Loucy (cell line): ENCODE measurements around the gene IL1RN.

Experiments used
- H2AFZ ChIP-seq: fragments of 200-600 bp; sonication (generic); 2 replicates; pipeline ENCODE4 v1.6.0; 2016; ENCODE audit warnings: antibody characterized with exemption, mild to moderate bottlenecking, low read length, moderate library complexity
- H3F3A ChIP-seq: fragments of 200-600 bp; 2 replicates; pipeline ENCODE4 v1.6.0; 2016; ENCODE audit warnings: antibody characterized with exemption, low read depth, mild to moderate bottlenecking
- H3K27me3 ChIP-seq: fragments of 200-600 bp; sonication (generic); 2 replicates; pipeline ENCODE4 v1.6.1; 2014; ENCODE audit warnings: low read length, mild to moderate bottlenecking; ENCODE audit not compliant: insufficient read depth, poor library complexity, severe bottlenecking
- H3K36me3 ChIP-seq: fragments of 200-600 bp; sonication (generic); 2 replicates; pipeline ENCODE4 v1.6.1; 2016; ENCODE audit warnings: low read length; ENCODE audit not compliant: insufficient read depth
- H3K4me1 ChIP-seq: fragments of 200-600 bp; sonication (generic); 2 replicates; pipeline ENCODE4 v1.5.1; 2014; ENCODE audit warnings: low read length, mild to moderate bottlenecking; ENCODE audit not compliant: insufficient read depth, poor library complexity, severe bottlenecking
- H3K4me2 ChIP-seq: fragments of 200-600 bp; sonication (generic); 2 replicates; pipeline ENCODE4 v1.6.0; 2014; ENCODE audit warnings: antibody characterized with exemption, low read length, low read depth, mild to moderate bottlenecking; ENCODE audit not compliant: poor library complexity, severe bottlenecking
- H3K4me3 ChIP-seq: fragments of 200-600 bp; sonication (generic); 2 replicates; pipeline ENCODE4 v1.5.1; 2014; ENCODE audit warnings: low read length, mild to moderate bottlenecking, mixed read lengths; ENCODE audit not compliant: poor library complexity, severe bottlenecking
- H3K79me2 ChIP-seq: fragments of 200-600 bp; sonication (generic); 2 replicates; pipeline ENCODE4 v1.6.1; 2014; ENCODE audit warnings: low read length; ENCODE audit not compliant: insufficient read depth
- H3K9ac ChIP-seq: fragments of 200-600 bp; sonication (generic); 2 replicates; pipeline ENCODE4 v1.6.0; 2014; ENCODE audit warnings: mild to moderate bottlenecking, low read depth, low read length, moderate library complexity; ENCODE audit not compliant: poor library complexity, severe bottlenecking
- H3K9me2 ChIP-seq: fragments of 200-600 bp; sonication (generic); replicated peaks from 2 replicates; pipeline ENCODE4 v1.6.1; 2016; ENCODE audit warnings: low read depth, low read length, mixed read lengths
- H3K9me3 ChIP-seq: fragments of 200-600 bp; sonication (generic); 2 replicates; pipeline ENCODE4 v1.6.1; 2014; ENCODE audit warnings: mild to moderate bottlenecking, antibody characterized with exemption, low read length, low read depth; ENCODE audit not compliant: insufficient read depth
- H4K20me1 ChIP-seq: fragments of 200-600 bp; sonication (generic); 2 replicates; pipeline ENCODE4 v1.6.0; 2014; ENCODE audit warnings: antibody characterized with exemption, low read length, mild to moderate bottlenecking; ENCODE audit not compliant: insufficient read depth, poor library complexity, severe bottlenecking
- EZH2phosphoT487 ChIP-seq: fragments of 200-600 bp; IDR thresholded peaks from 2 replicates; pipeline ENCODE4 v1.6.1; 2018; ENCODE audit warnings: antibody characterized with exemption, mild to moderate bottlenecking, moderate library complexity, borderline replicate concordance
- TF ChIP-seq, protein P1 (sequence below): fragments of 200-600 bp; sonication (generic); conservative IDR thresholded peaks from 2 replicates; pipeline ENCODE4 v1.5.1; 2014; ENCODE audit warnings: mild to moderate bottlenecking, antibody characterized with exemption, low read length

The IL1RN gene

GRCh38 chr2:113083296-113083695, 44.1 kb upstream of the IL1RN start:
- Histone ChIP-seq H3F3A (no peaks in the 10 kb centered on the region), H3K79me2 (no peaks in the 10 kb centered on the region), H2AFZ (no peak overlapping the region), H3K4me1 (no peaks in the 10 kb centered on the region), H3K36me3 (no peaks in the 10 kb centered on the region), H3K9me2 (no peaks in the 10 kb centered on the region), H3K27me3 (no peaks in the 10 kb centered on the region), H3K9me3 (no peaks in the 10 kb centered on the region), H3K4me2 (no peak overlapping the region), H3K9ac (no peak overlapping the region), H3K4me3 (no peak overlapping the region), H4K20me1 (no peaks in the 10 kb centered on the region)
- no peak for TF ChIP-seq EZH2phosphoT487
- TF ChIP-seq, protein P1, sequence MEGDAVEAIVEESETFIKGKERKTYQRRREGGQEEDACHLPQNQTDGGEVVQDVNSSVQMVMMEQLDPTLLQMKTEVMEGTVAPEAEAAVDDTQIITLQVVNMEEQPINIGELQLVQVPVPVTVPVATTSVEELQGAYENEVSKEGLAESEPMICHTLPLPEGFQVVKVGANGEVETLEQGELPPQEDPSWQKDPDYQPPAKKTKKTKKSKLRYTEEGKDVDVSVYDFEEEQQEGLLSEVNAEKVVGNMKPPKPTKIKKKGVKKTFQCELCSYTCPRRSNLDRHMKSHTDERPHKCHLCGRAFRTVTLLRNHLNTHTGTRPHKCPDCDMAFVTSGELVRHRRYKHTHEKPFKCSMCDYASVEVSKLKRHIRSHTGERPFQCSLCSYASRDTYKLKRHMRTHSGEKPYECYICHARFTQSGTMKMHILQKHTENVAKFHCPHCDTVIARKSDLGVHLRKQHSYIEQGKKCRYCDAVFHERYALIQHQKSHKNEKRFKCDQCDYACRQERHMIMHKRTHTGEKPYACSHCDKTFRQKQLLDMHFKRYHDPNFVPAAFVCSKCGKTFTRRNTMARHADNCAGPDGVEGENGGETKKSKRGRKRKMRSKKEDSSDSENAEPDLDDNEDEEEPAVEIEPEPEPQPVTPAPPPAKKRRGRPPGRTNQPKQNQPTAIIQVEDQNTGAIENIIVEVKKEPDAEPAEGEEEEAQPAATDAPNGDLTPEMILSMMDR: no peak

GRCh38 chr2:113084249-113085000, 43.0 kb upstream of the IL1RN start:
- Histone ChIP-seq H3K36me3 (no peaks in the 10 kb centered on the region), H3K4me1 (no peaks in the 10 kb centered on the region), H3K9me3 (no peaks in the 10 kb centered on the region), H3K79me2 (no peaks in the 10 kb centered on the region), H3K9me2 (no peaks in the 10 kb centered on the region), H3F3A (no peaks in the 10 kb centered on the region), H3K9ac (no peak overlapping the region), H2AFZ (no peak overlapping the region), H3K4me2 (no peak overlapping the region), H3K4me3 (no peak overlapping the region), H3K27me3 (no peaks in the 10 kb centered on the region), H4K20me1 (no peaks in the 10 kb centered on the region)
- TF ChIP-seq, protein P1: peak; percentile 73
- no peak for TF ChIP-seq EZH2phosphoT487

GRCh38 chr2:113085542-113085941, 41.9 kb upstream of the IL1RN start:
- Histone ChIP-seq H2AFZ (no peak overlapping the region), H3F3A (no peaks in the 10 kb centered on the region), H3K36me3 (no peaks in the 10 kb centered on the region), H3K79me2 (no peaks in the 10 kb centered on the region), H3K9ac (no peak overlapping the region), H3K27me3 (no peaks in the 10 kb centered on the region), H3K9me2 (no peaks in the 10 kb centered on the region), H3K4me1 (no peaks in the 10 kb centered on the region), H3K9me3 (no peaks in the 10 kb centered on the region), H3K4me2 (no peak overlapping the region), H4K20me1 (no peaks in the 10 kb centered on the region), H3K4me3 (no peak overlapping the region)
- TF ChIP-seq, protein P1: no peak
- TF ChIP-seq EZH2phosphoT487: no peak
